H9 (cell line): ENCODE measurements around the gene GGT6. TPM values are rescaled to one million over a fixed set of nuclear protein-coding genes. Genes with fewer than 3 reads are reported as not detected.

Experiments used
- DNase-seq: peaks from one replicate; pipeline ENCODE4 v3.0.0-alpha.2; 2017
- H2AFZ ChIP-seq: one replicate; pipeline ENCODE4 v1.6.1; 2013; ENCODE audit warnings: mild to moderate bottlenecking, low read length, control low read depth, moderate library complexity
- H2AK5ac ChIP-seq: 2 replicates; pipeline ENCODE4 v1.6.1; 2013; ENCODE audit warnings: low read length, control low read depth, mixed read lengths; ENCODE audit not compliant: insufficient read length
- H2BK120ac ChIP-seq: one replicate; pipeline ENCODE4 v1.6.1; 2013; ENCODE audit warnings: low read depth, mild to moderate bottlenecking, low read length, control low read depth, inconsistent platforms; ENCODE audit not compliant: poor library complexity, severe bottlenecking
- H2BK12ac ChIP-seq: 2 replicates; pipeline ENCODE4 v1.6.1; 2013; ENCODE audit warnings: low read length, control low read depth, mixed read lengths, low read depth; ENCODE audit not compliant: insufficient read length
- H2BK15ac ChIP-seq: 2 replicates; pipeline ENCODE4 v1.6.1; 2013; ENCODE audit warnings: low read depth, low read length, control low read depth
- H2BK20ac ChIP-seq: one replicate; pipeline ENCODE4 v1.6.1; 2013; ENCODE audit warnings: low read depth, mild to moderate bottlenecking, low read length, control low read depth, inconsistent platforms; ENCODE audit not compliant: poor library complexity, severe bottlenecking
- H2BK5ac ChIP-seq: 2 replicates; pipeline ENCODE4 v1.6.1; 2013; ENCODE audit warnings: low read length, control low read depth, mixed read lengths; ENCODE audit not compliant: insufficient read length
- H3K14ac ChIP-seq: 2 replicates; pipeline ENCODE4 v1.6.1; 2013; ENCODE audit warnings: low read length, control low read depth; ENCODE audit not compliant: insufficient read depth
- H3K18ac ChIP-seq: 2 replicates; pipeline ENCODE4 v1.6.1; 2013; ENCODE audit warnings: low read depth, mild to moderate bottlenecking, mixed read lengths, low read length, control low read depth; ENCODE audit not compliant: insufficient read length
- H3K23ac ChIP-seq: 2 replicates; pipeline ENCODE4 v1.6.1; 2013; ENCODE audit warnings: low read length, control low read depth, mixed read lengths, low read depth; ENCODE audit not compliant: insufficient read length
- H3K23me2 ChIP-seq: 2 replicates; pipeline ENCODE4 v1.6.1; 2013; ENCODE audit warnings: low read depth, mild to moderate bottlenecking, mixed read lengths, low read length, control low read depth; ENCODE audit not compliant: insufficient read length, poor library complexity, severe bottlenecking
- H3K27ac ChIP-seq: 2 replicates; pipeline ENCODE4 v1.5.1; 2013; ENCODE audit warnings: low read length, control low read depth, mixed read lengths, low read depth; ENCODE audit not compliant: insufficient read length
- H3K27me3 ChIP-seq: 2 replicates; pipeline ENCODE4 v1.6.1; 2013; ENCODE audit warnings: low read length, control low read depth, inconsistent platforms; ENCODE audit not compliant: insufficient read depth
- H3K4ac ChIP-seq: 2 replicates; pipeline ENCODE4 v1.6.1; 2013; ENCODE audit warnings: low read depth, mild to moderate bottlenecking, control low read depth, inconsistent platforms, low read length, moderate library complexity
- H3K4me1 ChIP-seq: 2 replicates; pipeline ENCODE4 v1.6.1; 2013; ENCODE audit warnings: low read length, control low read depth, inconsistent platforms; ENCODE audit not compliant: insufficient read depth
- H3K4me2 ChIP-seq: 2 replicates; pipeline ENCODE4 v1.6.1; 2013; ENCODE audit warnings: low read length, control low read depth, mixed read lengths; ENCODE audit not compliant: insufficient read length, insufficient read depth
- H3K56ac ChIP-seq: 2 replicates; pipeline ENCODE4 v1.6.1; 2013; ENCODE audit warnings: low read depth, mild to moderate bottlenecking, mixed read lengths, low read length, control low read depth; ENCODE audit not compliant: insufficient read length
- H3K79me1 ChIP-seq: 2 replicates; pipeline ENCODE4 v1.6.1; 2013; ENCODE audit warnings: low read depth, mild to moderate bottlenecking, moderate library complexity, low read length, control low read depth, inconsistent platforms; ENCODE audit not compliant: insufficient read depth, poor library complexity, severe bottlenecking
- H3K79me2 ChIP-seq: 2 replicates; pipeline ENCODE4 v1.6.1; 2013; ENCODE audit warnings: low read length, control low read depth, inconsistent platforms; ENCODE audit not compliant: insufficient read depth
- H3K9ac ChIP-seq: 2 replicates; pipeline ENCODE4 v1.6.1; 2013; ENCODE audit warnings: low read length, control low read depth, mixed read lengths; ENCODE audit not compliant: insufficient read length; ENCODE audit errors: extremely low read depth
- H3K9me3 ChIP-seq: one replicate; pipeline ENCODE4 v1.6.1; 2013; ENCODE audit warnings: low read depth, low read length, inconsistent platforms; ENCODE audit not compliant: control insufficient read depth
- H3T11ph ChIP-seq: one replicate; pipeline ENCODE4 v1.6.1; 2013; ENCODE audit warnings: mild to moderate bottlenecking, low read length, control low read depth, inconsistent platforms
- H4K20me1 ChIP-seq: one replicate; pipeline ENCODE4 v1.6.1; 2013; ENCODE audit not compliant: control insufficient read depth, insufficient read length, insufficient read depth
- H4K5ac ChIP-seq: 2 replicates; pipeline ENCODE4 v1.6.1; 2013; ENCODE audit warnings: low read depth, mild to moderate bottlenecking, mixed read lengths, low read length, control low read depth; ENCODE audit not compliant: insufficient read length
- H4K8ac ChIP-seq: replicated peaks from 2 replicates; pipeline ENCODE4 v1.6.1; 2013; ENCODE audit warnings: low read length, control low read depth, mixed read lengths, low read depth; ENCODE audit not compliant: insufficient read length
- H4K91ac ChIP-seq: 2 replicates; pipeline ENCODE4 v1.6.1; 2013; ENCODE audit warnings: low read depth, mild to moderate bottlenecking, moderate library complexity, mixed read lengths, low read length, control low read depth; ENCODE audit not compliant: insufficient read length
- H3K27ac Mint-ChIP-seq, 3 experiments: 2 replicates in 2 of 3; 3 replicates in 1 of 3; pipeline ENCODE4 v1.8.0; 2020 to 2021; ENCODE audit warnings: mixed read lengths in 3 of 3, mild to moderate bottlenecking in 1 of 3, moderate library complexity in 1 of 3
- H3K27me3 Mint-ChIP-seq: 2 replicates; pipeline ENCODE4 v1.8.0; 2021; ENCODE audit warnings: low read depth, mild to moderate bottlenecking, moderate library complexity, mixed read lengths
- H3K36me3 Mint-ChIP-seq, 3 experiments: 2 replicates in 2 of 3; 3 replicates in 1 of 3; pipeline ENCODE4 v1.8.0; 2020 to 2021; ENCODE audit warnings: low read depth in 3 of 3, mixed read lengths in 3 of 3; ENCODE audit not compliant: insufficient read depth in 1 of 3
- H3K4me1 Mint-ChIP-seq, 2 experiments: 2 replicates each; pipeline ENCODE4 v1.8.0; 2020; ENCODE audit warnings: mixed read lengths in 2 of 2
- H3K4me3 Mint-ChIP-seq, 2 experiments: 2 replicates in 1 of 2; 3 replicates in 1 of 2; pipeline ENCODE4 v1.8.0; 2020 to 2021; ENCODE audit warnings: mild to moderate bottlenecking in 2 of 2, mixed read lengths in 2 of 2, moderate library complexity in 1 of 2
- H3K9me3 Mint-ChIP-seq, 2 experiments: 2 replicates in 1 of 2; 3 replicates in 1 of 2; pipeline ENCODE4 v1.8.0; 2020; ENCODE audit warnings: mild to moderate bottlenecking in 2 of 2, mixed read lengths in 2 of 2, moderate library complexity in 1 of 2
- WGBS: extraction: QIAGEN DNeasy Blood & Tissue Kit; methylation state at CpG from one replicate; pipeline ENCODE4 v1.1.7; 2013; ENCODE audit warnings: missing lambda C conversion rate, low lambda C conversion rate, mixed read lengths; ENCODE audit not compliant: insufficient read length; ENCODE audit errors: extremely low coverage; 5-methylcytosine and 5-hydroxymethylcytosine counted together
- total RNA-seq: library from RNA; stranded (reverse); gene quantifications from 2 replicates; pipeline ENCODE4 v1.2.1, GENCODE V29; 2021
- TF ChIP-seq, protein P1 (sequence below): fragments of 200-600 bp; sonication (generic); conservative IDR thresholded peaks from 3 replicates; pipeline ENCODE4 v1.8.0; 2021; ENCODE audit warnings: antibody characterized with exemption, mild to moderate bottlenecking

The GGT6 gene
- total RNA-seq, 1 experiment from 2014 or later: 0.17 TPM

DNA sequence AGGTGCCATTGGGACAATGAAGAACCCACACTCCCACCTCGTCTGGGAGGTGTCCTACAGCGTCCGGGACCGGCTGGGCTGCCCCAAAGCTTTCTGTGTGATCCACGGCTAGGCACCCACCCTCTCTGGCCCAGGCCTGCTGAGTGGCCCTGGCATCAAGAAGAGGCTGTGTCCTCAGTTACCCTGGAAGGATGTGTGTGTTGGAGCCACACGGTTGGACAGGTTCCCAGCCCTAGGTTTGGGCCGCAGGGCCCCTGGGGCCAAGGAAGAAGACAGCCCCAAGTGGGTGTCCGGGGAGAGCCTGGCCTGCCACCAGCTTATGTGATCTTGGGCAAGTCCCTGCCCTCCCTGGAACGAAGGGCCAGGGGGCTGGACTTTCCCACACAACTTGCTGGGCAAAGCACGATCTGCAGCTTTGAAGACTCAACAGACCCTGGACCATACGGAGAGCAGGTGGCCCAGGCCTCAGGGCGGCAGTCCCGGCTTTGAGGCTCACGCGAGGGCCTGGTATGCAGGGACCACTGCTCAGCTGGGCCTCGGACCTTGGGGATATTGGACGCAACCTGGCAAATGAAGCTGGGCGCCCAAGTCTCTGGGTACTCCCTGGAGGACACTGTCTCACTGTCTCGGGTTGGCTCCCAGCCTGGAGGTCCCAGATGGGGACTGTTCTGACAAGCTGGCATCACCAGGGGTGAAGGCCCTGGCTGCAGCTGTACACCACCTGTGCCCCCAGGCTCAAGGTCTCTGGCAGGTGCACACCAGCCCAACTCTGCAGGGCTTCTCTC, 22.7 kb downstream of the GGT6 start:
- no peaks in the 10 kb centered on the region; the same call in 1 of the 2 replicates for H3K4me1 ChIP-seq
- no CpG with 5 or more reads among the region's 19 CpGs for WGBS

More for the DNA sequence above, 22.7 kb downstream of the GGT6 start:
- Histone ChIP-seq H3K79me1 (no peaks in the 10 kb centered on the region), H3K4ac (no peak overlapping the region), H4K20me1 (peaks cover 5% of the 10 kb centered on the region), H3K79me2 (no peaks in the 10 kb centered on the region), H2BK5ac (no peak overlapping the region), H4K8ac (no peak overlapping the region), H3K27me3 (no peaks in the 10 kb centered on the region; the same call in 1 of the 2 replicates), H3K9me3 (no peaks in the 10 kb centered on the region), H2BK12ac (no peak overlapping the region), H2AFZ (no peak overlapping the region), H3K9ac (no peak overlapping the region), H2BK120ac (no peak overlapping the region), H4K91ac (no peak overlapping the region), H3K14ac (no peak overlapping the region), H2BK15ac (no peak overlapping the region), H3K56ac (no peak overlapping the region), H3T11ph (no peak overlapping the region), H3K23ac (no peak overlapping the region), H2AK5ac (no peak overlapping the region), H3K18ac (no peak overlapping the region), H4K5ac (no peak overlapping the region), H3K27ac (no peak overlapping the region), H2BK20ac (no peak overlapping the region), H3K23me2 (no peaks in the 10 kb centered on the region), H3K4me2 (no peak overlapping the region)
- Mint-ChIP-seq H3K27ac (no peak overlapping the region), H3K36me3 (peaks cover 14 to 55% (median 30%) of the 10 kb centered on the region in 3 experiments), H3K9me3 (no peaks in the 10 kb centered on the region), H3K4me1 (peaks cover 19 to 20% of the 10 kb centered on the region in 2 experiments), H3K27me3 (peaks cover 26% of the 10 kb centered on the region), H3K4me3 (no peak overlapping the region)
- DNase-seq: no peak
- TF ChIP-seq, protein P1, sequence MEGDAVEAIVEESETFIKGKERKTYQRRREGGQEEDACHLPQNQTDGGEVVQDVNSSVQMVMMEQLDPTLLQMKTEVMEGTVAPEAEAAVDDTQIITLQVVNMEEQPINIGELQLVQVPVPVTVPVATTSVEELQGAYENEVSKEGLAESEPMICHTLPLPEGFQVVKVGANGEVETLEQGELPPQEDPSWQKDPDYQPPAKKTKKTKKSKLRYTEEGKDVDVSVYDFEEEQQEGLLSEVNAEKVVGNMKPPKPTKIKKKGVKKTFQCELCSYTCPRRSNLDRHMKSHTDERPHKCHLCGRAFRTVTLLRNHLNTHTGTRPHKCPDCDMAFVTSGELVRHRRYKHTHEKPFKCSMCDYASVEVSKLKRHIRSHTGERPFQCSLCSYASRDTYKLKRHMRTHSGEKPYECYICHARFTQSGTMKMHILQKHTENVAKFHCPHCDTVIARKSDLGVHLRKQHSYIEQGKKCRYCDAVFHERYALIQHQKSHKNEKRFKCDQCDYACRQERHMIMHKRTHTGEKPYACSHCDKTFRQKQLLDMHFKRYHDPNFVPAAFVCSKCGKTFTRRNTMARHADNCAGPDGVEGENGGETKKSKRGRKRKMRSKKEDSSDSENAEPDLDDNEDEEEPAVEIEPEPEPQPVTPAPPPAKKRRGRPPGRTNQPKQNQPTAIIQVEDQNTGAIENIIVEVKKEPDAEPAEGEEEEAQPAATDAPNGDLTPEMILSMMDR: no peak
